HepG2 (cell line): Measurements from ENCODE around the gene PTPRE. TPM values are rescaled to one million over a fixed set of nuclear protein-coding genes. Genes with fewer than 3 reads are reported as not detected.

Experiments used
- ATAC-seq: fragments of 200-7000 bp; cut with Tn5 transposase; 3 replicates; pipeline ENCODE4 v1.9.1; 2020; ENCODE audit warnings: mild to moderate bottlenecking, moderate library complexity
- BruUV-seq: library from RNA; stranded (reverse); fragments of 400-500 nt; replicated peaks from 2 replicates; lab custom pipeline; 2021; lab: Mats Ljungman, UMichigan
- CTCF ChIA-PET: fragments of 300-600 bp; formaldehyde crosslinking; extraction: SDS; loops from one replicate; lab custom pipeline; 2021; ENCODE audit warnings: low total read pairs, inconsistent platforms, low intra/inter-chr PET ratio; lab: Yijun Ruan, JAX
- POLR2A ChIA-PET: fragments of 350-600 bp; sonication (Branson Sonifier 250); formaldehyde crosslinking; loops from one replicate; lab custom pipeline; 2020; ENCODE audit warnings: antibody characterized with exemption, inconsistent platforms; lab: Yijun Ruan, JAX
- DNase-seq: peaks from one replicate; pipeline ENCODE4 v3.0.0-alpha.2; 2015; ENCODE audit warnings: low spot score
- FAIRE-seq: peaks from 3 replicates; lab custom pipeline; 2011; peaks lifted over from hg19 to GRCh38; lab: Jason Lieb, UNC
- H2AFZ ChIP-seq: one replicate; pipeline ENCODE4 v1.6.1; 2011; ENCODE audit warnings: low read length, inconsistent platforms
- H3K27ac ChIP-seq: fragments of 300-600 bp; 3 replicates; pipeline ENCODE4 v1.8.0; 2011; ENCODE audit warnings: mixed run types, mild to moderate bottlenecking, mixed read lengths, low read length, inconsistent platforms; ENCODE audit not compliant: insufficient read depth; ENCODE audit errors: extremely low read length
- H3K27me3 ChIP-seq, 2 experiments: fragments of 200-600 bp in 1 of 2; 2 replicates in 1 of 2; 3 replicates in 1 of 2; pipeline versions ENCODE4 v1.6.0 to v1.8.0; 2011; ENCODE audit warnings: low read length in 2 of 2, mild to moderate bottlenecking in 2 of 2, moderate library complexity in 2 of 2, inconsistent platforms in 1 of 2; ENCODE audit not compliant: insufficient read depth in 2 of 2, control insufficient read depth in 1 of 2
- H3K36me3 ChIP-seq, 2 experiments: fragments of 200-600 bp in 1 of 2; replicated peaks in 1 of 2; 2 replicates in 1 of 2; 3 replicates in 1 of 2; pipeline versions ENCODE4 v1.5.1 to v1.8.0; 2011; ENCODE audit warnings: low read length in 2 of 2, inconsistent platforms in 1 of 2; ENCODE audit not compliant: insufficient read depth in 2 of 2, control insufficient read depth in 1 of 2
- H3K4me1 ChIP-seq: 2 replicates; pipeline ENCODE4 v1.5.1; 2012; ENCODE audit warnings: low read length, inconsistent platforms; ENCODE audit not compliant: insufficient read depth
- H3K4me2 ChIP-seq: 2 replicates; pipeline ENCODE4 v1.6.0; 2011; ENCODE audit warnings: low read depth, low read length, inconsistent platforms
- H3K4me3 ChIP-seq, 3 experiments: fragments of 200-600 bp in 1 of 3; sonication (generic), shearing (Covaris generic) in 1 of 3; replicated peaks in 1 of 3; 2 replicates each; pipeline ENCODE4 v1.5.1; 2011 to 2016; ENCODE audit warnings: low read length in 3 of 3, inconsistent platforms in 2 of 3, low read depth in 2 of 3, mild to moderate bottlenecking in 2 of 3, control low read depth in 1 of 3, mixed read lengths in 1 of 3; ENCODE audit not compliant: insufficient read depth in 1 of 3
- H3K79me2 ChIP-seq: one replicate; pipeline ENCODE4 v1.6.1; 2011; ENCODE audit warnings: low read length, inconsistent platforms; ENCODE audit not compliant: insufficient read depth
- H3K9ac ChIP-seq: 2 replicates; pipeline ENCODE4 v1.6.0; 2011; ENCODE audit warnings: mild to moderate bottlenecking, low read depth, low read length, inconsistent platforms; ENCODE audit not compliant: insufficient read depth
- H3K9me3 ChIP-seq: 2 replicates; pipeline ENCODE4 v1.5.1; 2012; ENCODE audit warnings: mild to moderate bottlenecking, low read length
- H4K20me1 ChIP-seq: 2 replicates; pipeline ENCODE4 v1.6.0; 2011; ENCODE audit warnings: inconsistent platforms, mild to moderate bottlenecking, low read length, moderate library complexity; ENCODE audit not compliant: insufficient read depth
- CENPT ChIP-seq: sonication (generic); formaldehyde crosslinking; IDR thresholded peaks from 2 replicates; pipeline ENCODE4 v1.8.0; 2022; ENCODE audit warnings: low read depth, mild to moderate bottlenecking, moderate library complexity, missing genetic modification reagents
- GPN1 ChIP-seq: sonication (generic); formaldehyde crosslinking; IDR thresholded peaks from 2 replicates; pipeline ENCODE4 v1.5.1; 2020; ENCODE audit warnings: missing genetic modification reagents, borderline replicate concordance
- PHF8 ChIP-seq: sonication (generic); formaldehyde crosslinking; IDR thresholded peaks from 2 replicates; pipeline ENCODE4 v1.5.0; 2020; ENCODE audit warnings: missing genetic modification reagents
- RERE ChIP-seq: IDR thresholded peaks from 2 replicates; pipeline ENCODE4 v1.6.1; 2016; ENCODE audit warnings: low read depth, missing genetic modification reagents, missing compliant biosample characterization
- SIN3A ChIP-seq: IDR thresholded peaks from 2 replicates; pipeline ENCODE4 v1.6.1; 2011; ENCODE audit warnings: low read depth, mild to moderate bottlenecking, control low read depth, low read length, borderline replicate concordance
- SP5 ChIP-seq: IDR thresholded peaks from 2 replicates; pipeline ENCODE4 v1.6.1; 2016; ENCODE audit warnings: low read depth, borderline replicate concordance
- SPEN ChIP-seq: sonication (generic); formaldehyde crosslinking; IDR thresholded peaks from 2 replicates; pipeline ENCODE4 v1.5.1; 2020; ENCODE audit warnings: low read depth, mild to moderate bottlenecking, missing genetic modification reagents
- ZBTB4 ChIP-seq: sonication (generic); formaldehyde crosslinking; IDR thresholded peaks from 2 replicates; pipeline ENCODE4 v1.4.0; 2020; ENCODE audit warnings: missing genetic modification reagents, mild to moderate bottlenecking, borderline replicate concordance
- ZNF335 ChIP-seq: sonication (generic); formaldehyde crosslinking; IDR thresholded peaks from 2 replicates; pipeline ENCODE4 v1.4.0; 2020; ENCODE audit warnings: missing genetic modification reagents
- ZNF354B ChIP-seq: sonication (generic); formaldehyde crosslinking; IDR thresholded peaks from 2 replicates; pipeline ENCODE4 v1.8.0; 2022; ENCODE audit warnings: mild to moderate bottlenecking, missing genetic modification reagents
- ZNF546 ChIP-seq: sonication (generic); formaldehyde crosslinking; conservative IDR thresholded peaks from 2 replicates; pipeline ENCODE4 v1.8.1; 2023; ENCODE audit warnings: mild to moderate bottlenecking, missing genetic modification reagents
- ZNF781 ChIP-seq: sonication (generic); formaldehyde crosslinking; IDR thresholded peaks from 2 replicates; pipeline ENCODE4 v1.5.1; 2020; ENCODE audit warnings: borderline replicate concordance, mild to moderate bottlenecking, missing genetic modification reagents; ENCODE audit errors: not compliant biosample characterization
- ZNF83 ChIP-seq: sonication (generic); formaldehyde crosslinking; IDR thresholded peaks from 2 replicates; pipeline ENCODE4 v1.4.0; 2020; ENCODE audit warnings: missing genetic modification reagents, mild to moderate bottlenecking, borderline replicate concordance
- WGBS: methylation state at CpG from one replicate; pipeline ENCODE4 v1.1.6; 2017; ENCODE audit warnings: low lambda C conversion rate; 5-methylcytosine and 5-hydroxymethylcytosine counted together
- in situ Hi-C: cut with HindIII; loops from 2 replicates; pipeline ENCODE4 v1.10.0; 2017; ENCODE audit warnings: low pct_unique_long_range_greater_than_20kb; ENCODE audit not compliant: extremely low pct_ligation_motif_present
- intact Hi-C: fragments of 100-400 bp; cut with micrococcal nuclease; formaldehyde crosslinking; loops from one replicate; pipeline ENCODE4 v1.10.0; 2022; ENCODE audit not compliant: unreplicated experiment
- polyA plus RNA-seq, 8 experiments: library from polyadenylated mRNA; depleted of rRNA in 3 of 8; stranded (reverse) in 7 of 8; unstranded in 1 of 8; fragments of >200 nt; fragmentation: Illumina TruSeq in 4 of 8; extraction: Trizol in 4 of 8; gene quantifications; 2 replicates each; pipeline versions ENCODE4 v1.2.1 to v1.2.3, GENCODE V29; 2011 to 2016; ENCODE audit warnings: low read depth in 4 of 8, missing spikeins in 1 of 8, mixed read lengths in 1 of 8; ENCODE audit not compliant: insufficient read depth in 1 of 8
- total RNA-seq, 5 experiments: library from RNA; depleted of rRNA; stranded (reverse); fragments of >200 nt; fragmentation: Illumina TruSeq; extraction: Trizol; gene quantifications; 2 replicates each; pipeline ENCODE4 v1.2.3, GENCODE V29; 2016; ENCODE audit warnings: low read depth in 1 of 5

PTPRE gene
- total and polyA plus RNA-seq, 2 of the 13 experiments (the other 11 are each of a cell fraction or from before 2014, with no cell fraction given), result 0.01 to 0.02 TPM

GRCh38 chr10:127903789-127904188 is 3.1 kb upstream of the PTPRE start (continued):
- TF ChIP-seq RERE (CRISPR knock-in tag), result no peak

GRCh38 chr10:127904311-127905000 is 2.4 kb upstream of the PTPRE start:
- in situ Hi-C loops, result no loop called here
- Histone ChIP-seq H3K9me3 (no peaks in the 10 kb centered on the region), H3K27ac (no peak overlapping the region), H3K4me2 (no peak overlapping the region), H3K27me3 (peaks cover 1 to 41% of the 10 kb centered on the region in 2 experiments; a peak in 3 of 5 replicates), H3K9ac (no peak overlapping the region), H4K20me1 (no peaks in the 10 kb centered on the region), H2AFZ (no peak overlapping the region), H3K79me2 (no peaks in the 10 kb centered on the region), H3K4me3 (no peak overlapping the region), H3K4me1 (no peaks in the 10 kb centered on the region), H3K36me3 (no peaks in the 10 kb centered on the region)
- DNase-seq, result no peak
- no peak for TF ChIP-seq SPEN (CRISPR knock-in tag)
- TF ChIP-seq CENPT (CRISPR knock-in tag), result no peak
- TF ChIP-seq ZNF83 (CRISPR knock-in tag), result no peak
- no peak for TF ChIP-seq ZNF354B (CRISPR knock-in tag)
- no peak for TF ChIP-seq GPN1 (CRISPR knock-in tag)
- no peak for TF ChIP-seq ZNF335 (CRISPR knock-in tag)
- TF ChIP-seq ZNF781, result no peak
- no peak for TF ChIP-seq SP5 (CRISPR knock-in tag)
- no peak for TF ChIP-seq ZBTB4
- TF ChIP-seq PHF8 (CRISPR knock-in tag), result no peak
- no peak for TF ChIP-seq ZNF546
- TF ChIP-seq SIN3A, result no peak
- intact Hi-C loops, result no loop called here
- no peak for ATAC-seq
- BruUV-seq, result no TSS peak
- 6% methylated on average over 5 of the region's 5 CpGs for WGBS
- FAIRE-seq, result no peak
- ChIA-PET POLR2A (no interaction called here), CTCF (no interaction called here)
